Smooth muscle cell (in vitro differentiated cells): ENCODE measurements around the gene TMEM150A. TPM values are rescaled to one million over a fixed set of nuclear protein-coding genes. Genes with fewer than 3 reads are reported as not detected.
A peak's percentile ranks its signal among the peaks of the same experiment; 100 is the strongest.

Experiments
- DNase-seq: peaks from one replicate; lab custom pipeline; 2025; ENCODE audit not compliant: unreplicated experiment; lab: John Stamatoyannopoulos, UW
- H2AFZ ChIP-seq: fragments of 200-600 bp; sonication (generic); 2 replicates; pipeline ENCODE4 v1.6.0; 2016; ENCODE audit warnings: antibody characterized with exemption, low read depth, mild to moderate bottlenecking
- H3F3A ChIP-seq: fragments of 200-600 bp; sonication (generic); 2 replicates; pipeline ENCODE4 v1.6.0; 2017; ENCODE audit warnings: antibody characterized with exemption, low read depth
- H3K27ac ChIP-seq: fragments of 200-600 bp; sonication (generic); 2 replicates; pipeline ENCODE4 v1.5.1; 2016; ENCODE audit warnings: low read depth, mild to moderate bottlenecking
- H3K27me3 ChIP-seq: fragments of 200-600 bp; sonication (generic); 2 replicates; pipeline ENCODE4 v1.6.1; 2016; ENCODE audit warnings: low read depth, mild to moderate bottlenecking
- H3K36me3 ChIP-seq: fragments of 200-600 bp; sonication (generic); 2 replicates; pipeline ENCODE4 v1.5.1; 2016; ENCODE audit warnings: low read depth
- H3K4me1 ChIP-seq: fragments of 200-600 bp; sonication (generic); 2 replicates; pipeline ENCODE4 v1.5.1; 2016; ENCODE audit warnings: low read depth
- H3K4me2 ChIP-seq: fragments of 200-600 bp; sonication (generic); 2 replicates; pipeline ENCODE4 v1.6.0; 2016; ENCODE audit warnings: mild to moderate bottlenecking
- H3K4me3 ChIP-seq: fragments of 200-600 bp; sonication (generic); 2 replicates; pipeline ENCODE4 v1.5.1; 2016; ENCODE audit warnings: mild to moderate bottlenecking
- H3K79me2 ChIP-seq: fragments of 200-600 bp; sonication (generic); 2 replicates; pipeline ENCODE4 v1.6.0; 2016; ENCODE audit warnings: low read depth, mild to moderate bottlenecking
- H3K9ac ChIP-seq: fragments of 200-600 bp; sonication (generic); 2 replicates; pipeline ENCODE4 v1.6.0; 2016; ENCODE audit warnings: low read depth
- H3K9me3 ChIP-seq: fragments of 200-600 bp; sonication (generic); replicated peaks from 2 replicates; pipeline ENCODE4 v1.5.1; 2016; ENCODE audit warnings: low read depth
- H4K20me1 ChIP-seq: fragments of 200-600 bp; sonication (generic); 2 replicates; pipeline ENCODE4 v1.6.0; 2016; ENCODE audit warnings: low read depth
- CTCF ChIP-seq: fragments of 200-600 bp; sonication (generic); IDR thresholded peaks from 2 replicates; pipeline ENCODE4 v1.5.1; 2017; ENCODE audit warnings: borderline replicate concordance, mild to moderate bottlenecking, antibody characterized with exemption; ENCODE audit not compliant: insufficient read depth, poor library complexity, severe bottlenecking
- WGBS: methylation state at CpG from one replicate; pipeline ENCODE4 v1.1.7; 2016; ENCODE audit warnings: low lambda C conversion rate; 5-methylcytosine and 5-hydroxymethylcytosine counted together
- polyA plus RNA-seq: library from polyadenylated mRNA; unstranded; fragments of >200 nt; fragmentation: Nextera tagmentation; extraction: Ambion mirVana; gene quantifications from 2 replicates; pipeline ENCODE4 v1.2.1, GENCODE V29; 2016
- total RNA-seq: library from RNA; depleted of rRNA; stranded (reverse); fragments of >200 nt; gene quantifications from 2 replicates; pipeline ENCODE4 v1.2.3, GENCODE V29; 2014

TMEM150A gene
- total and polyA plus RNA-seq, 2 experiments from 2014 or later, result 7.7 to 20.0 TPM

DNA sequence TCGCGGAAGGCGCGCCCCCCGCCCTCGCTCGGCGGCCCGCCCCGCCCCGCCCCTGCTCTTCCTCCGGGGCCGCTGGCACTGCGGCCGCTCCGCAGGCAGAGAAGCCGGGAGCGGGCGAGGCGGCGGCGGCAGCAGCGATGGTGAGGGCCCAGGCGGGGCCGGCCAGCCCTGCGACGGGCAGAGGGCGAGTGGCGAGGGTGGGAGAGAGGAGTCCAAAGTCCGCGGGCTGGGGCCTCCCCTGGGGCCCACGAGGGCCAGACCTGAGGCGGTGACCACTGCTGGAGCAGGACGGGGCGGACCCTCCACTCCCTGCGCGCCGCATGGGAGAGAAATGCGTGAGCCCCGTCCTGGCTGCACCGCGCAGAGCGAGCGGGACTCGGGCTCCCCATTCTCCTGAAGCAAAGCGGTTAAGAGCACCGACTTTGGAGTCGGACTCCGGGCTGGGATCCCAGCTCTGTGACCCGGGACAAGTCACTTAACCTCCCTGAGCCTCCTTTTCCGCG lies 18.1 kb downstream of the TMEM150A start, which contains the start of gene VAMP5:
VAMP5 (plus strand) TSS at position 78 of the 503 bp plus-strand sequence; CDS start at position 138, 60 bp downstream.
- H3K4me1 ChIP-seq, result peaks cover 4% of the 10 kb centered on the region
- peak within 1 kb of the TSS; percentile 44 for H3K4me3 ChIP-seq
- H3K9ac ChIP-seq, result no peak within 1 kb of the TSS
- no peak for DNase-seq
- WGBS, result 15% methylated on average over 51 of the region's 52 CpGs
- no peaks in the 10 kb centered on the region for H3K79me2 ChIP-seq
- H3K9me3 ChIP-seq, result no peaks in the 10 kb centered on the region
- H4K20me1 ChIP-seq, result no peaks in the 10 kb centered on the region
- no peaks in the 10 kb centered on the region for H3K36me3 ChIP-seq
- peak within 1 kb of the TSS; percentile 66 for H2AFZ ChIP-seq
- peak within 1 kb of the TSS; percentile 85 for H3K4me2 ChIP-seq
- H3K27me3 ChIP-seq, result no peaks in the 10 kb centered on the region
- H3F3A ChIP-seq, result peaks cover under 1% of the 10 kb centered on the region
- no peak for TF ChIP-seq CTCF
- H3K27ac ChIP-seq, result peak within 1 kb of the TSS; percentile 37

- H3K4me2 ChIP-seq, result peak overlapping the region; percentile 85
- WGBS, result 56% methylated on average over 16 of the region's 16 CpGs
- H3K4me1 ChIP-seq, result peaks cover 10% of the 10 kb centered on the region
- H3K79me2 ChIP-seq, result no peaks in the 10 kb centered on the region
- peak overlapping the region; percentile 66 for H2AFZ ChIP-seq
- TF ChIP-seq CTCF, result no peak
- H3K4me3 ChIP-seq, result peak overlapping the region; percentile 44
- no peak for DNase-seq
- no peaks in the 10 kb centered on the region for H3K9me3 ChIP-seq
- no peak overlapping the region for H3K27ac ChIP-seq
- H3K27me3 ChIP-seq, result no peaks in the 10 kb centered on the region
- no peaks in the 10 kb centered on the region for H3K36me3 ChIP-seq
- no peak overlapping the region for H3K9ac ChIP-seq
- H4K20me1 ChIP-seq, result no peaks in the 10 kb centered on the region
- H3F3A ChIP-seq, result peaks cover 6% of the 10 kb centered on the region
These were observed 18.7 kb downstream of the TMEM150A start for GRCh38 chr2:85583667-85584353.

GRCh38 chr2:85582492-85582891 lies 20.0 kb downstream of the TMEM150A start:
- Histone ChIP-seq H3K27ac (no peak overlapping the region), H3K4me2 (no peak overlapping the region), H3K79me2 (no peaks in the 10 kb centered on the region), H3K27me3 (no peaks in the 10 kb centered on the region), H2AFZ (no peak overlapping the region), H3K4me3 (no peak overlapping the region), H3K4me1 (peaks cover 19% of the 10 kb centered on the region), H4K20me1 (no peaks in the 10 kb centered on the region), H3K9ac (no peak overlapping the region), H3K36me3 (no peaks in the 10 kb centered on the region), H3F3A (peaks cover 9% of the 10 kb centered on the region), H3K9me3 (no peaks in the 10 kb centered on the region)
- WGBS, result 86% methylated on average over 1 of the region's 1 CpG
- no peak for TF ChIP-seq CTCF
- DNase-seq, result no peak

DNA sequence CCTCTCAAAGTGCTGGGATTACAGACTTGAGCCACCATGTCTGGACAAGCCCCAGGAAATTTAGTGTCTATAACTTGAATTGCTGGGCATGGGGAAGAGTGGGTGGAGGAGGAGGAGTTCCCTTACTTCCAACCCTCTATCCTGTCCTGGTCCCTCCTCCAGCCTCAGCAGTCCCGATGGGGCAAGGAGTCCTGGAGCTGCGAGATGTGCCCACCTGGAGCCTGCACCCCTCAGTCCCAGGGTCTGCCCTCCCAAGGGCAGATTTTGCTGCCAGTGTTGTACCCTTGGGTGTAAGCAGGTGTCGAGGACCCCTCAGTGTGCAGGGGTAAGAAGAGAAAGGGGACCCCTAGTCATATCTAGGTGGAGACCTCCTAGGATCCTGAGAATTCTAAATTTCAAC lies 22.3 kb downstream of the TMEM150A start:
- H3K4me2 ChIP-seq, result no peak overlapping the region
- no peaks in the 10 kb centered on the region for H3K36me3 ChIP-seq
- H3K4me1 ChIP-seq, result peaks cover 19% of the 10 kb centered on the region
- WGBS, result 91% methylated on average over 3 of the region's 3 CpGs
- H3K9ac ChIP-seq, result no peak overlapping the region
- H4K20me1 ChIP-seq, result no peaks in the 10 kb centered on the region
- no peaks in the 10 kb centered on the region for H3K9me3 ChIP-seq
- no peaks in the 10 kb centered on the region for H3K79me2 ChIP-seq
- TF ChIP-seq CTCF, result no peak
- no peak overlapping the region for H3K27ac ChIP-seq
- DNase-seq, result no peak
- no peak overlapping the region for H2AFZ ChIP-seq
- H3F3A ChIP-seq, result peaks cover 9% of the 10 kb centered on the region
- no peaks in the 10 kb centered on the region for H3K27me3 ChIP-seq
- H3K4me3 ChIP-seq, result no peak overlapping the region
